ENCODE measurements around the gene TNFRSF14. TPM values are rescaled to one million over a fixed set of nuclear protein-coding genes. Genes with fewer than 3 reads are reported as not detected.

Gene TNFRSF14
- total RNA-seq, 1 donor from 2014 or later, result 8.5 TPM

DNA sequence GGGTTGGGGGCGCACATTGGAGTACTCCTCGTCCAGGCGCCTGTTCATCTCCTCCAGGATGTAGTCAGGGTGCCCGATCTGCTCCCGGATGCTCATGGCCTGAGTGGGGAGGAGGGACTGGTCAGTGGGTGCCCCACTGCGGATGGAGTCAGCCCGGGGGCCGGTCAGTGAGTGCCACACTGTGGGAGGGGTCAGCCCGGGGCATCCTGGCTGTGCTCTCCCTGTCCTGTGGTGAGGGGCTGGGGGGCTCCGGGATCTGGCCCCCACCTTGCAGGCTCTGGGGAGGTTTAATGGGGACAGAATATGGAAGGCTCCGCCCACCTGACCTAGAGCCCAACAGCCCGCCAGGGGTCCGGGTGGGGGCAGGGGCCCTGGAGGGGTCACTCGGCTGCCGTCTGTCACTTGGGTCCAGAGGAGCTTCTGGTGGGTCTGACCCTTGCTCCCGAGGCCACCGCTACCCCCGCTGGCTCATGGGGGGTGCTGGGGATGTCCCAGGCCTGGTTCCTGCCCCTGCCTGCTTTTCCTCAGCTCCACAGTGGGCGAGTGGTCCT lies 39.2 kb downstream of the TNFRSF14 start:
- Mint-ChIP-seq H3K9me3 (peaks cover 4% of the 10 kb centered on the region), H3K36me3 (no peaks in the 10 kb centered on the region), H3K27me3 (peaks cover 3% of the 10 kb centered on the region), H3K4me1 (ENCODE audit: unreplicated experiment) (no peaks in the 10 kb centered on the region), H3K4me3 (no peak overlapping the region), H3K27ac (no peak overlapping the region)
- DNase-seq (ENCODE audit: extremely low spot score, unreplicated experiment), result no peak
- TF ChIP-seq CTCF (conservative IDR thresholded peaks at IDR 0.05), result no peak

DNA sequence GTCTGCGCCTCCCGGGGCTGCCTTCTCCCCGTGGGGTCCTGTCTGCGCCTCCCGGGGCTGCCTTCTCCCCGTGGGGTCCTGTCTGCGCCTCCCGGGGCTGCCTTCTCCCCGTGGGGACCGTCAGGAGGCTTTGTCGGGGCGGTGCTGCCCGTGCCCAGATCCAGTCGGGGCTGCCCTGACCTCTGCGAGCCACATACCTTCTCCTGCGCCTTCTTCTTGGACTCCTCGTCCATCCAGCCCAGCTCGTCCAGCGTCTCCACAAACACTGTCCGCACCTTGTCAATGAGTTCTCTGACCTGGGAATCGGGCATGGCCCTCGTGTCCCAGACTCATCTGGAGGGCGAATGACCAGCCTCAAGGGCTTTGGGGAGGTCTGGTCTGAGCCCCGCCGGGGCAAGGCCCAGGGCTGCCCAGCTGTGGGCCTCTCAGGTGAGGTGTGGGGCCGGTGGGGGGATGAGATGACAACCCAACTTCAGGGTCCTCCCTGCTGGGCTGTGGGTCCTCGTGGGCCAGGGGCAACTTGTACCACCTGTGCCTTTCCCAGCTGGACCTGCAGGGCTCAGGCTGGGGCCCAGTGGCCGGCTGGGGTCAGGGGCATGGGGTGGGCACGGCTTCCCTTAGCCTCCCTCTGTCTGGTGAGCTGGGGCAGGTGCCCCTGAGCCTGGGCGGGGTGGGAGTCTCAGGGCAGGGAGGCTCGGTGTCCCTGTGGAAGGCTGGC lies 39.8 kb downstream of the TNFRSF14 start:
- H3K27ac Mint-ChIP-seq, result no peak overlapping the region

DNA sequence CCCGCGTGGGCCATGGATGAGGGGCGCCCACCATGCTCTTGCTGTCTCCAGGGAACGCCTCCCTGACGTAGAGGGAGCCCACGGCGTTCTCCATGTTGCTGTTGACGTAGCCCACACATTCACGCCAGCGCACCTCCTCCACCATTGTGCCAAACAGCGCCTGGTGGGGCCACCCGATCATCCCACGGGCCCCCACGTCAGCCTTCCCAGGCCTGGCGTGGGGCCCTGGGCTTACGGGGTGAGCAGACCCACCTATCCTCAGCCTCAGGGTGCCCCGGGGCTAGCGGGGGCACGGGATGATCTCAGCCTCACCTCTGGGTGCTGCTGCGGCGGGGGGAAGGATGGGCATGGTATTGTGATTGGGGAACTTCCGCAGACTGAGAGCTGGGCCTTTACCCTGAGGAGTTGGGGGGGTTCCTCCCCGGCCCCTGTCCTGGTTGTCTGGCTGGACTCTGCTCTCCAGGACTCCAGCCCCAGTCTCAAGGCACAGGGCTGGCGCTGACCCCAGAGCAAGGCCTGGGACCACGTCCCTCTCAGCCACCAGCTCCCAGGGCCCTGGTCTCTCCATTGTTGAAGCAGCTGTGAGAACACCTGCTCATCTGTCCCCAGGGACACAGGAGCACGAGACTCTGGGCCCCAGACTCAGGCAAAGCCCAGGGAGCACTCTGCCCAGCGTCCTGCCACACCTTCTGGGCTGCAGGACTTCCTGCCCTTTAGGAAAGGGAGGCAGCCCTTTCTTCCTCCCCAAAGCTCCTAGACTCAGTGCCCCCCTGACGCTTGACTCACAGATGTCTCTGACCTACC lies 40.6 kb downstream of the TNFRSF14 start:
- Mint-ChIP-seq H3K27me3 (peaks cover 11% of the 10 kb centered on the region), H3K36me3 (no peaks in the 10 kb centered on the region)
- DNase-seq (ENCODE audit: extremely low spot score, unreplicated experiment), result peak; percentile 63

More for the DNA sequence above, 39.8 kb downstream of the TNFRSF14 start:
- no peak overlapping the region for H3K4me3 Mint-ChIP-seq
- peaks cover 4% of the 10 kb centered on the region for H3K27me3 Mint-ChIP-seq
- TF ChIP-seq CTCF (conservative IDR thresholded peaks at IDR 0.05), result no peak
- DNase-seq (ENCODE audit: extremely low spot score, unreplicated experiment), result no peak
- H3K4me1 Mint-ChIP-seq (ENCODE audit: unreplicated experiment), result no peaks in the 10 kb centered on the region
- H3K9me3 Mint-ChIP-seq, result peaks cover 4% of the 10 kb centered on the region
- no peaks in the 10 kb centered on the region for H3K36me3 Mint-ChIP-seq

DNA sequence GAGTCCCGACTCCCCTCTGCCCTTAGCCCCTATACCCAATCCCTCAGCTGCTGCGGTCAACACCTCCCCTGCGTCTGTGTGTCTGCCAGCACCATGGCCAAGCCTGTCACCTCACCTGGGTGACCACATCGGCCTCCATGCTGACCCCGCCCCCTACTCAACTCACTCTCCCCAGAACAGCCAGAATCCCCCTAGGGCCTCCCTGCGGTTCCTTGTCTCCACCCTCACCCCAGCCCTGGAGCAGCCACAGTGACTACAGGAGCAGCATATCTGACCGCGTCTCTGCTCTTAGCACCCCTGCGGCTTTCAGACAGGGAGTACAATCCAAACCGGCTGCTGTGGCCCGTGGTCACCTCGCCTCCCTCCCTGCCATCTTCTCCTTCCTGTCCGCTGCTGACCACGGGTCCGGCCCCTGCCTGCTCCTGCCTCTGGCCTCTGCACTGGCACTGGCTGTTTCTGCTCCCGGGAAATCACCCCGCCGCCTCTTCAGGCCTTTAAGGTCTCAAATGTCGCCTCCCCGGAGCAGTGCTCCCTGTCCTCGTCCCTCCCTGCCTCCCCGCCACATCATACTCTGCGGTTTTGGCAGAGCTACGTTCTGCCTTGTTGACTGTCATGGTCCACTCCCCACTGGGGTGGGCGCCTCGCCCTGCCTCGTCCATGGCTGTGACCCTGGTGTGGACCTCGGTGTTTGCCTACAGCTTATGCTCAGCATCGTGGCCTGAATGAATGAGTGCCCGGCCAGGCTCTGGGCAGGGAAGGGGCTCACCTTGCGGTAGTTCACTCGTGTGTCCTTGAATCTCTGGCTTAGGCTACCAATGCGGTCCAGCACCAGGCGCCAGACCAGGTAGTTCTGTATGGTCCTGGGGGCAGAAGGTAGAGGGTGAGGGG lies 41.5 kb downstream of the TNFRSF14 start:
- DNase-seq (ENCODE audit: extremely low spot score, unreplicated experiment), result no peak
- Mint-ChIP-seq H3K36me3 (no peaks in the 10 kb centered on the region), H3K4me3 (no peak overlapping the region), H3K27me3 (peaks cover 19% of the 10 kb centered on the region), H3K9me3 (peaks cover 4% of the 10 kb centered on the region), H3K27ac (no peak overlapping the region), H3K4me1 (ENCODE audit: unreplicated experiment) (no peaks in the 10 kb centered on the region)
- TF ChIP-seq CTCF (conservative IDR thresholded peaks at IDR 0.05), result no peak

More for the DNA sequence above, 40.6 kb downstream of the TNFRSF14 start:
- no peak overlapping the region for H3K27ac Mint-ChIP-seq
- TF ChIP-seq CTCF (conservative IDR thresholded peaks at IDR 0.05), result no peak
- H3K4me3 Mint-ChIP-seq, result no peak overlapping the region
- H3K4me1 Mint-ChIP-seq (ENCODE audit: unreplicated experiment), result no peaks in the 10 kb centered on the region
- H3K9me3 Mint-ChIP-seq, result peaks cover 4% of the 10 kb centered on the region

- Mint-ChIP-seq H3K36me3 (no peaks in the 10 kb centered on the region), H3K4me3 (no peak overlapping the region), H3K4me1 (ENCODE audit: unreplicated experiment) (no peaks in the 10 kb centered on the region), H3K27ac (no peak overlapping the region), H3K9me3 (peaks cover 4% of the 10 kb centered on the region), H3K27me3 (peaks cover 21% of the 10 kb centered on the region)
- no peak for DNase-seq (ENCODE audit: extremely low spot score, unreplicated experiment)
- TF ChIP-seq CTCF (conservative IDR thresholded peaks at IDR 0.05), result no peak
Measured at GRCh38 chr1:2598329-2598931, 42.3 kb downstream of the TNFRSF14 start.
